GM18520 (cell line): Measurements from ENCODE around the gene RPS27.
"Not testable (repeated sequence)": the region's sequence is repeated elsewhere in the genome, so short reads cannot be mapped to it uniquely, and the experiment has no call there.

Experiments used
- ATAC-seq: cut with Tn5 transposase; IDR thresholded peaks from one replicate; pipeline ENCODE4 v1.9.1; 2021; ENCODE audit not compliant: unreplicated experiment

The RPS27 gene

GRCh38 chr1:153985341-153985912 lies 5.1 kb upstream of the RPS27 start:
- no peak for ATAC-seq

GRCh38 chr1:153985941-153986761 lies 4.4 kb upstream of the RPS27 start, which contains the start of gene RAB13:
Gene RAB13, minus strand, starts transcription at chr1:153986339. Its CDS starts 103 bp downstream, at chr1:153986236.
- ATAC-seq, result no peak

- ATAC-seq, result no peak
Measured at GRCh38 chr1:153987621-153988020, 2.9 kb upstream of the RPS27 start.

GRCh38 chr1:153991151-153991630 lies 629 bp downstream of the RPS27 start:
- ATAC-seq, result no peak

- ATAC-seq, result no peak
Measured at GRCh38 chr1:153991806-153992205, 1.2 kb downstream of the RPS27 start.

- ATAC-seq, result no peak
Measured at GRCh38 chr1:153995202-153995601, 4.6 kb downstream of the RPS27 start.

- ATAC-seq, result no peak
Measured at GRCh38 chr1:153995640-153996039, 5.1 kb downstream of the RPS27 start.

GRCh38 chr1:153996882-153997281 lies 6.3 kb downstream of the RPS27 start:
- not testable (repeated sequence) for ATAC-seq

- ATAC-seq, result no peak
Measured at GRCh38 chr1:154000420-154000819, 9.9 kb downstream of the RPS27 start.

GRCh38 chr1:154006136-154006535 lies 15.6 kb downstream of the RPS27 start:
- no peak for ATAC-seq

GRCh38 chr1:154012129-154012528 lies 21.6 kb downstream of the RPS27 start:
- ATAC-seq, result no peak

GRCh38 chr1:154012543-154012942 lies 22.0 kb downstream of the RPS27 start:
- ATAC-seq, result not testable (repeated sequence)

- ATAC-seq, result no peak
Measured at GRCh38 chr1:154014154-154014907, 23.8 kb downstream of the RPS27 start.

- no peak for ATAC-seq
Measured at GRCh38 chr1:154019269-154019668, 28.7 kb downstream of the RPS27 start.

GRCh38 chr1:154019940-154020339 lies 29.4 kb downstream of the RPS27 start:
- ATAC-seq, result no peak

GRCh38 chr1:154033697-154034096 lies 43.1 kb downstream of the RPS27 start:
- ATAC-seq, result not testable (repeated sequence)
